GM12865 (cell line): ENCODE measurements around the gene EML1.

Experiments
- DNase-seq: peaks from one replicate; pipeline ENCODE4 v3.0.0; 2010; ENCODE audit warnings: low read depth
- H3K4me3 ChIP-seq: 2 replicates; pipeline ENCODE4 v1.5.1; 2011; ENCODE audit warnings: mild to moderate bottlenecking, low read depth, low read length, control low read depth
- CTCF ChIP-seq: IDR thresholded peaks from 2 replicates; pipeline ENCODE4 v1.5.1; 2011; ENCODE audit warnings: low read length, control low read depth, low read depth, inconsistent platforms; ENCODE audit not compliant: insufficient read depth; ENCODE audit errors: missing control alignments

The EML1 gene

DNA sequence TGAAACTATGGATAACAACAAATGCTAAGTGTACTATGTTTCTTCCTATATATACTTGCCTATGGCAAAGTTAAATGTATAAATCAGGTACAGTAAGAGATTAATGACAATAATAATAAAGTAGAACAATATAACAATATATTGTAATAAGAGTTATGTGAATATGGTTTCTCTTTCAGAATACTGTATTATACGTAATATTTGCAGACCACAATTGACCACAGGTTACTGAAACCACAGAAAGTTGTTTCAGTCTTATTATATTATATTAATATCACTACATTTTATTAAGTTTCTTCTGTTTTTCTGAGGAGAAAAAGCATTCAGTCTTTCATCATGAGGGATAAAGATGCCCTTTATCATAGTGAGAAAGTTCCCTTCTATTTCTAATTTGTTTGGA lies 131.2 kb downstream of the EML1 start:
- TF ChIP-seq CTCF = no peak
- no peak overlapping the region for H3K4me3 ChIP-seq
- peak; percentile 29 for DNase-seq

DNA sequence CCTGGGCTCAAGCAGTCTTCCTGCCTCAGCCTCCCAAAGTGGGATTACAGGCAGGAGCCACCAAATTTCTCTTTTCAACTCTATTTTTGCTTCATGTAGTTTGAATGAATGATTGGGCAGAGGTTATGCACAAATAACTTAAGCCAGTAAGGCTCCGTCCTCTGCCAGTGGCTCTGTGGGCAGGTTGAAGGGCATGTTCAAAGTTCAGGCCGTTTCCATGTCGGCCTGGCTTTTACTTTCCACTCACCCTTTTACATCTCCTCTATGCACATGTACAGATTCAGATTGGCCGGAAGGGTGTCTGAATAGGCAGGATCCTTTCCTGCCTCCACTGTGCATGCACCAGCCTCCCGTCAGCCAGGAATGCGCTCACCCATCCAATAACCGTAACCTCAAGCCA lies 132.3 kb downstream of the EML1 start:
- no peak overlapping the region for H3K4me3 ChIP-seq
- no peak for TF ChIP-seq CTCF
- DNase-seq = no peak

DNA sequence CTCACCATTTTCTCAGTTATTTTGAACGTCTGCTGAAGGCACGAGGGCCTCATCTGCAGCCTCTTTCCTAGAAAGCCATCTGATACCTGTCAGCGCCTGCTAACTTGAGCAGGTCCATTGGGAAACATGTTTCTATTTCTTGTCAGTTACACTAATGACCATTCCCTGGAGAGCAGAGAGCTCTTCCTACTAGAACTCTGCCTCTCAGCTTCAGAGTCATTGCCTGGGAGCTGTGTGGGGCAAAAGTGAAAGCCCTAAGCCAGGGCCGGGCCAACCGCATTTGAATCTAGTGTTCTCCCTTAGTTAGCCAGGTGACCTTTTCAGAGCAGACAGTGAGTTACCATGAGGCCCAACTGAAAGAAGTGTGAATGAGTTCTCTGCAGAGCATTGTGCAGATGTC lies 135.8 kb downstream of the EML1 start:
- no peak for TF ChIP-seq CTCF
- no peak for DNase-seq
- H3K4me3 ChIP-seq = no peak overlapping the region

DNA sequence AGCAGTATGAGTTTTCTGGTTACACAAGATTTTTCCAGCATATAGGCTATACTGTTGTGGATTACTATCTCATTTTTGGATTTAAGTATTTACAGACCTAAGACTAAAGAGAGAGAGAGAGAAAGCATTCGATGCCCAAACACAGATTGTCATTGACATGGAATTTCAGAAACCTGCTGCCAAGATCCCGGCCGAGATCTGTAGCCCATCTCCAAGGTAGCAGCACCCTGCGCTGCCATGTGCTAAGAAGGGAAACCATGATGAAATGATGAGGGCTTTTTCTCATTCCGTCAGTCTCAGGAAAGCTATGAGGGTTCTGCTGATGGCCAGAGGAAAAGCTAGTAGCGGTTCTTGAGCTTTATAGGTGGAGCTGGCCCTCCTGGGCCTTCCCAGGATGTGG lies 136.4 kb downstream of the EML1 start:
- no peak for TF ChIP-seq CTCF
- no peak overlapping the region for H3K4me3 ChIP-seq
- DNase-seq = no peak

- no peak overlapping the region for H3K4me3 ChIP-seq
- TF ChIP-seq CTCF = no peak
- peak; percentile 88 for DNase-seq
Observed at GRCh38 chr14:99930420-99931274, 137.4 kb downstream of the EML1 start.

GRCh38 chr14:99931308-99931707 lies 138.1 kb downstream of the EML1 start:
- TF ChIP-seq CTCF = no peak
- H3K4me3 ChIP-seq = no peak overlapping the region
- DNase-seq = no peak

DNA sequence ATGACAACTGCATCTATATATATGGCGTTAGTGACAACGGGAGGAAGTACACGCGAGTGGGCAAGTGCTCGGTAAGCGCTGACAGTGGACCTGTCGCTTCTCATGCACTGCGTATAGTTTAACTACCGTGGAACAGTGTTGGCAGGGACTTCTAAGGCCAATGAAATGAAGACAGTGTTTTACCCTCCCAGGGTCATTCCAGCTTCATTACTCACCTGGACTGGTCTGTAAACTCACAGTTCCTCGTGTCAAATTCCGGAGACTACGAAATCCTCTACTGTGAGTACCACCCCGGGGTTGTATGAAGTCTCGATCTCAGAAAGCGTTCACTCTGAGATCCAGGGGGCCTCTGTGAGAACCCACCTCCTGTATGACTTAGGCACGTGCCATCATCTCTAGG lies 142.8 kb downstream of the EML1 start:
- no peak overlapping the region for H3K4me3 ChIP-seq
- no peak for DNase-seq
- TF ChIP-seq CTCF = no peak
